ENCODE measurements around the gene NOTUM. TPM values are rescaled to one million over a fixed set of nuclear protein-coding genes. Genes with fewer than 3 reads are reported as not detected.

NOTUM gene
- total RNA-seq: under 1 TPM; 0.19 to 0.36 TPM

- H3K36me3 Mint-ChIP-seq: no peaks in the 10 kb centered on the region
- no peak within 1 kb of the TSS for H3K4me3 Mint-ChIP-seq
- H3K27me3 Mint-ChIP-seq: peaks cover 41% of the 10 kb centered on the region
- no peaks in the 10 kb centered on the region for H3K4me1 Mint-ChIP-seq
- no peaks in the 10 kb centered on the region for H3K9me3 Mint-ChIP-seq
- no peak for DNase-seq
- no peak within 1 kb of the TSS for H3K27ac Mint-ChIP-seq
These were observed at the start of gene NOTUM for GRCh38 chr17:81961087-81961511. TSS of gene NOTUM (minus strand) at chr17:81961187. CDS start at chr17:81960909, 278 bp downstream.

GRCh38 chr17:82009413-82009812, 48.4 kb upstream of the NOTUM start:
- Mint-ChIP-seq H3K27me3 (no peaks in the 10 kb centered on the region), H3K27ac (no peak overlapping the region), H3K4me1 (no peaks in the 10 kb centered on the region), H3K36me3 (no peaks in the 10 kb centered on the region), H3K4me3 (no peak overlapping the region), H3K9me3 (no peaks in the 10 kb centered on the region)
- no peak for DNase-seq

- Mint-ChIP-seq H3K9me3 (no peaks in the 10 kb centered on the region), H3K4me1 (no peaks in the 10 kb centered on the region), H3K4me3 (no peak overlapping the region), H3K27me3 (no peaks in the 10 kb centered on the region), H3K36me3 (no peaks in the 10 kb centered on the region), H3K27ac (no peak overlapping the region)
- DNase-seq: no peak
These were observed 48.0 kb upstream of the NOTUM start for GRCh38 chr17:82008941-82009405.

GRCh38 chr17:82008258-82008940, 47.4 kb upstream of the NOTUM start:
- H3K4me1 Mint-ChIP-seq: no peaks in the 10 kb centered on the region
- H3K4me3 Mint-ChIP-seq: no peak overlapping the region
- no peaks in the 10 kb centered on the region for H3K36me3 Mint-ChIP-seq
- no peaks in the 10 kb centered on the region for H3K9me3 Mint-ChIP-seq
- H3K27ac Mint-ChIP-seq: no peak overlapping the region
- H3K27me3 Mint-ChIP-seq: no peaks in the 10 kb centered on the region
- no peak for DNase-seq

GRCh38 chr17:82007495-82008257, 46.7 kb upstream of the NOTUM start:
- Mint-ChIP-seq H3K36me3 (no peaks in the 10 kb centered on the region), H3K4me1 (no peaks in the 10 kb centered on the region), H3K27me3 (no peaks in the 10 kb centered on the region), H3K27ac (no peak overlapping the region), H3K9me3 (no peaks in the 10 kb centered on the region), H3K4me3 (no peak overlapping the region)
- no peak for DNase-seq

- Mint-ChIP-seq H3K4me1 (no peaks in the 10 kb centered on the region), H3K27ac (no peak overlapping the region)
These were observed 46.2 kb upstream of the NOTUM start for GRCh38 chr17:82007228-82007494.

GRCh38 chr17:82006468-82007227, 45.7 kb upstream of the NOTUM start:
- no peaks in the 10 kb centered on the region for H3K27me3 Mint-ChIP-seq
- no peaks in the 10 kb centered on the region for H3K9me3 Mint-ChIP-seq
- H3K4me3 Mint-ChIP-seq: no peak overlapping the region
- H3K27ac Mint-ChIP-seq: no peak overlapping the region
- H3K36me3 Mint-ChIP-seq: no peaks in the 10 kb centered on the region
- DNase-seq: no peak
- no peaks in the 10 kb centered on the region for H3K4me1 Mint-ChIP-seq

More at GRCh38 chr17:82007228-82007494, 46.2 kb upstream of the NOTUM start:
- DNase-seq: no peak
- H3K9me3 Mint-ChIP-seq: no peaks in the 10 kb centered on the region
- H3K4me3 Mint-ChIP-seq: no peak overlapping the region
- no peaks in the 10 kb centered on the region for H3K36me3 Mint-ChIP-seq
- no peaks in the 10 kb centered on the region for H3K27me3 Mint-ChIP-seq

- Mint-ChIP-seq H3K9me3 (no peaks in the 10 kb centered on the region), H3K4me3 (no peak overlapping the region)
These were observed 44.8 kb upstream of the NOTUM start for GRCh38 chr17:82005701-82006348.

GRCh38 chr17:82004517-82005455, 43.8 kb upstream of the NOTUM start:
- H3K4me1 Mint-ChIP-seq: no peaks in the 10 kb centered on the region
- H3K4me3 Mint-ChIP-seq: no peak overlapping the region
- no peaks in the 10 kb centered on the region for H3K27me3 Mint-ChIP-seq
- DNase-seq: no peak
- no peaks in the 10 kb centered on the region for H3K36me3 Mint-ChIP-seq
- H3K9me3 Mint-ChIP-seq: no peaks in the 10 kb centered on the region
- H3K27ac Mint-ChIP-seq: no peak overlapping the region

More at GRCh38 chr17:82005701-82006348, 44.8 kb upstream of the NOTUM start:
- Mint-ChIP-seq H3K27ac (no peak overlapping the region), H3K27me3 (no peaks in the 10 kb centered on the region), H3K36me3 (no peaks in the 10 kb centered on the region), H3K4me1 (no peaks in the 10 kb centered on the region)
- no peak for DNase-seq

GRCh38 chr17:82003411-82004381, 42.7 kb upstream of the NOTUM start:
- DNase-seq: no peak
- Mint-ChIP-seq H3K9me3 (no peaks in the 10 kb centered on the region), H3K27ac (no peak overlapping the region), H3K4me3 (no peak overlapping the region), H3K27me3 (no peaks in the 10 kb centered on the region), H3K4me1 (no peaks in the 10 kb centered on the region), H3K36me3 (no peaks in the 10 kb centered on the region)

- Mint-ChIP-seq H3K27ac (no peak overlapping the region), H3K4me1 (no peaks in the 10 kb centered on the region), H3K4me3 (no peak overlapping the region), H3K9me3 (no peaks in the 10 kb centered on the region), H3K36me3 (no peaks in the 10 kb centered on the region), H3K27me3 (no peaks in the 10 kb centered on the region)
- DNase-seq: no peak
These were observed 40.6 kb upstream of the NOTUM start for GRCh38 chr17:82001571-82002056.

GRCh38 chr17:82000803-82001570, 40.0 kb upstream of the NOTUM start:
- H3K4me1 Mint-ChIP-seq: no peaks in the 10 kb centered on the region

More at GRCh38 chr17:82000803-82001570, 40.0 kb upstream of the NOTUM start:
- Mint-ChIP-seq H3K36me3 (no peaks in the 10 kb centered on the region), H3K4me3 (no peak overlapping the region), H3K27me3 (no peaks in the 10 kb centered on the region), H3K27ac (no peak overlapping the region), H3K9me3 (no peaks in the 10 kb centered on the region)
- DNase-seq: no peak

All from activated naive CD8-positive, alpha-beta T cell treated with anti-CD3 and anti-CD28 coated beads for 36 hours (primary cell).